ENCODE measurements around the gene CERS6.

DNA sequence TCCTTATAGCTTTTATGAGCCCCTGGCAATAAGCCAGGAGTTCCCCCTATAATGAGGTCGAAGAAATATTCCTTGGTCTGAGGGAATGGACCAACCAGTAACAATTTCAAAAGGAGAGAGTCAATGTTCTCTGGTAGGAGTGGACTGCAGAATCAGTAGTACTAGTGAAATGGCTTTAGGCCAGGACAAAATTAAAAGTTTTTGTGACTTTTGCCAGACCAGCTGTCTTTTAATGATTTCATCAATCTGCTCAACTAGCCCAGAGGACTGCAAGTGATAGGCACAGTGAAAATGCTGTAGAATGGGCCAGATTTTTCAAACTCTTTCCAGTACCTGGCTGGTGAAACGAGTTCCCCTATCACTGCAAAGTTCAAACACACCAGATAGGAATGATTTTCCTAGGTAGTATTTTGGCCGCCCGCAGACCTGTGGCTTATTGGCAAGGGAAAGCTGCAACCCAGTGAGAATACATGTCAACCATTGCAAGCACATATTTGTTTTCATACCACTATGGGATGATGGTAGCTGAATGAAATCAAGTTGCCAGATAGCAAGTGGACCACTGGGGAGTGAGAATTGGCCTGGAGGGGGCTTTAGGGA lies 45.5 kb downstream of the CERS6 start:
- TF ChIP-seq, protein P1, sequence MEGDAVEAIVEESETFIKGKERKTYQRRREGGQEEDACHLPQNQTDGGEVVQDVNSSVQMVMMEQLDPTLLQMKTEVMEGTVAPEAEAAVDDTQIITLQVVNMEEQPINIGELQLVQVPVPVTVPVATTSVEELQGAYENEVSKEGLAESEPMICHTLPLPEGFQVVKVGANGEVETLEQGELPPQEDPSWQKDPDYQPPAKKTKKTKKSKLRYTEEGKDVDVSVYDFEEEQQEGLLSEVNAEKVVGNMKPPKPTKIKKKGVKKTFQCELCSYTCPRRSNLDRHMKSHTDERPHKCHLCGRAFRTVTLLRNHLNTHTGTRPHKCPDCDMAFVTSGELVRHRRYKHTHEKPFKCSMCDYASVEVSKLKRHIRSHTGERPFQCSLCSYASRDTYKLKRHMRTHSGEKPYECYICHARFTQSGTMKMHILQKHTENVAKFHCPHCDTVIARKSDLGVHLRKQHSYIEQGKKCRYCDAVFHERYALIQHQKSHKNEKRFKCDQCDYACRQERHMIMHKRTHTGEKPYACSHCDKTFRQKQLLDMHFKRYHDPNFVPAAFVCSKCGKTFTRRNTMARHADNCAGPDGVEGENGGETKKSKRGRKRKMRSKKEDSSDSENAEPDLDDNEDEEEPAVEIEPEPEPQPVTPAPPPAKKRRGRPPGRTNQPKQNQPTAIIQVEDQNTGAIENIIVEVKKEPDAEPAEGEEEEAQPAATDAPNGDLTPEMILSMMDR (optimal IDR thresholded peaks at IDR 0.05 in 1 of 3, IDR thresholded peaks at IDR 0.05 in 1 of 3, conservative IDR thresholded peaks at IDR 0.05 in 1 of 3; ENCODE audit: extremely low read depth in 1 of 3, insufficient read depth in 2 of 3, low read length in 3 of 3), result no peak
- no peak for TF ChIP-seq EZH2 (IDR thresholded peaks at IDR 0.05; ENCODE audit: low read length)
